ENCODE measurements around the gene IQSEC2.

DNA sequence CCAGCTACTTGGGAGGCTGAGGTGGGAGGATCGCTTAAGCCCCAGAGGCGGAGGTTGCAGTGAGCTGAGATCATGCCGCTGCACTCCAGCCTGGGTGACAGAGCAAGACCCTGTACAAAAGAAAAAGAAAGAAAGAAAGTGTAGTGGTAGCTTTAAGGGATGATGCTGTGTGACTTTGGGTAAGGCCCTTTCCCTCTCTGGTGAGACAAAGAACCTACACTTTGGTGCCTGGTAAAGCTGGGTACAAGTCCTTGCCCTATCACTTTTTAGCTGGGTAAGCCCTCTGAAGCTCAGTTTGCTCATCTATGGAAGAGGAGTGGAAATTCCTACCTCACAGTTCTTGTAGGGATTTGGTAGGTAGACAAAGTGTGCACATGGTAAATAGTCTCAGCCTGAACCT, 1.7 kb upstream of the IQSEC2 start:
- TF ChIP-seq, protein P1, sequence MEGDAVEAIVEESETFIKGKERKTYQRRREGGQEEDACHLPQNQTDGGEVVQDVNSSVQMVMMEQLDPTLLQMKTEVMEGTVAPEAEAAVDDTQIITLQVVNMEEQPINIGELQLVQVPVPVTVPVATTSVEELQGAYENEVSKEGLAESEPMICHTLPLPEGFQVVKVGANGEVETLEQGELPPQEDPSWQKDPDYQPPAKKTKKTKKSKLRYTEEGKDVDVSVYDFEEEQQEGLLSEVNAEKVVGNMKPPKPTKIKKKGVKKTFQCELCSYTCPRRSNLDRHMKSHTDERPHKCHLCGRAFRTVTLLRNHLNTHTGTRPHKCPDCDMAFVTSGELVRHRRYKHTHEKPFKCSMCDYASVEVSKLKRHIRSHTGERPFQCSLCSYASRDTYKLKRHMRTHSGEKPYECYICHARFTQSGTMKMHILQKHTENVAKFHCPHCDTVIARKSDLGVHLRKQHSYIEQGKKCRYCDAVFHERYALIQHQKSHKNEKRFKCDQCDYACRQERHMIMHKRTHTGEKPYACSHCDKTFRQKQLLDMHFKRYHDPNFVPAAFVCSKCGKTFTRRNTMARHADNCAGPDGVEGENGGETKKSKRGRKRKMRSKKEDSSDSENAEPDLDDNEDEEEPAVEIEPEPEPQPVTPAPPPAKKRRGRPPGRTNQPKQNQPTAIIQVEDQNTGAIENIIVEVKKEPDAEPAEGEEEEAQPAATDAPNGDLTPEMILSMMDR (IDR thresholded peaks at IDR 0.05; ENCODE audit: low read depth, low read length): no peak
- TF ChIP-seq POLR2A (IDR thresholded peaks at IDR 0.05; ENCODE audit: extremely low read depth, insufficient read length): no peak
- TF ChIP-seq, protein P2, sequence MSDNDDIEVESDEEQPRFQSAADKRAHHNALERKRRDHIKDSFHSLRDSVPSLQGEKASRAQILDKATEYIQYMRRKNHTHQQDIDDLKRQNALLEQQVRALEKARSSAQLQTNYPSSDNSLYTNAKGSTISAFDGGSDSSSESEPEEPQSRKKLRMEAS (IDR thresholded peaks at IDR 0.05; ENCODE audit: low read depth, low read length): no peak

Measured in NB4 (cell line).